Measurements from ENCODE around the gene ZNF324B.
"Not testable (repeated sequence)": the region's sequence is repeated elsewhere in the genome, so short reads cannot be mapped to it uniquely, and the experiment has no call there.

The ZNF324B gene

GRCh38 chr19:58453743-58454142 lies 2.3 kb downstream of the ZNF324B start:
- in situ Hi-C loops (cut with MboI; ENCODE audit: low sequenced_read_pairs) = no loop called here

GRCh38 chr19:58455306-58455705 lies 3.9 kb downstream of the ZNF324B start:
- in situ Hi-C loops (cut with MboI; ENCODE audit: low sequenced_read_pairs) = no loop called here

GRCh38 chr19:58456111-58456510 lies 4.7 kb downstream of the ZNF324B start:
- in situ Hi-C loops (cut with MboI; ENCODE audit: low sequenced_read_pairs) = no loop called here

GRCh38 chr19:58460039-58460438 lies 8.6 kb downstream of the ZNF324B start:
- in situ Hi-C loops (cut with MboI; ENCODE audit: low sequenced_read_pairs) = no loop called here

- in situ Hi-C loops (cut with MboI; ENCODE audit: low sequenced_read_pairs) = no loop called here
Observed at GRCh38 chr19:58466089-58466759, 14.8 kb downstream of the ZNF324B start.

GRCh38 chr19:58466760-58467589 lies 15.6 kb downstream of the ZNF324B start, which contains the start of gene ZNF324:
Gene ZNF324 (plus strand): TSS chr19:58467080. CDS start chr19:58469186, 2,106 bp downstream.
- in situ Hi-C loops (cut with MboI; ENCODE audit: low sequenced_read_pairs) = no loop called here

GRCh38 chr19:58468216-58468839 lies 16.9 kb downstream of the ZNF324B start:
- in situ Hi-C loops (cut with MboI; ENCODE audit: low sequenced_read_pairs) = no loop called here

GRCh38 chr19:58469241-58470013 lies 18.0 kb downstream of the ZNF324B start:
- in situ Hi-C loops (cut with MboI; ENCODE audit: low sequenced_read_pairs) = no loop called here

GRCh38 chr19:58470837-58471543 lies 19.6 kb downstream of the ZNF324B start:
- in situ Hi-C loops (cut with MboI; ENCODE audit: low sequenced_read_pairs) = not testable (repeated sequence)

GRCh38 chr19:58471736-58472135 lies 20.3 kb downstream of the ZNF324B start:
- in situ Hi-C loops (cut with MboI; ENCODE audit: low sequenced_read_pairs) = no loop called here

- in situ Hi-C loops (cut with MboI; ENCODE audit: low sequenced_read_pairs) = no loop called here
Observed at GRCh38 chr19:58473775-58474174, 22.4 kb downstream of the ZNF324B start.

GRCh38 chr19:58474291-58474996 lies 23.0 kb downstream of the ZNF324B start:
- in situ Hi-C loops (cut with MboI; ENCODE audit: low sequenced_read_pairs) = no loop called here

- in situ Hi-C loops (cut with MboI; ENCODE audit: low sequenced_read_pairs) = no loop called here
Observed at GRCh38 chr19:58474997-58475713, 23.7 kb downstream of the ZNF324B start.

- in situ Hi-C loops (cut with MboI; ENCODE audit: low sequenced_read_pairs) = no loop called here
Observed at GRCh38 chr19:58475714-58476497, 24.5 kb downstream of the ZNF324B start, which contains the start of gene ZNF446. Gene ZNF446 (plus strand): TSS chr19:58476352. CDS start chr19:58477219, 867 bp downstream.

- in situ Hi-C loops (cut with MboI; ENCODE audit: low sequenced_read_pairs) = no loop called here
Observed at GRCh38 chr19:58476498-58477015, 25.1 kb downstream of the ZNF324B start.

GRCh38 chr19:58477130-58477529 lies 25.7 kb downstream of the ZNF324B start:
- in situ Hi-C loops (cut with MboI; ENCODE audit: low sequenced_read_pairs) = no loop called here

- in situ Hi-C loops (cut with MboI; ENCODE audit: low sequenced_read_pairs) = no loop called here
Observed at GRCh38 chr19:58477871-58478270, 26.4 kb downstream of the ZNF324B start.

GRCh38 chr19:58479303-58479702 lies 27.9 kb downstream of the ZNF324B start:
- in situ Hi-C loops (cut with MboI; ENCODE audit: low sequenced_read_pairs) = no loop called here

All from HL-60/S4 (cell line).